Prostate gland (tissue), 2 donors: ENCODE results near the gene FAM120B.

Experiments used
- CTCF ChIP-seq, 4 experiments: fragments of 200-600 bp in 2 of 4; fragments of 450-650 bp in 2 of 4; sonication (generic) in 2 of 4; IDR thresholded peaks; 1 replicate in 3 of 4; 2 replicates in 1 of 4; pipeline ENCODE4 v1.5.1; 2016 to 2019; ENCODE audit warnings: antibody characterized with exemption in 4 of 4, mild to moderate bottlenecking in 2 of 4, moderate library complexity in 2 of 4
- POLR2A ChIP-seq: fragments of 450-650 bp; IDR thresholded peaks from one replicate; pipeline ENCODE4 v1.6.1; 2016; ENCODE audit warnings: antibody characterized with exemption, mild to moderate bottlenecking
- POLR2AphosphoS5 ChIP-seq: sonication (generic); formaldehyde crosslinking; IDR thresholded peaks from one replicate; pipeline ENCODE4 v1.6.1; 2017; ENCODE audit warnings: antibody characterized with exemption

GRCh38 chr6:170282512-170283158 is 23.9 kb upstream of the FAM120B start:
- TF ChIP-seq CTCF (IDR thresholded peaks at IDR 0.05) = no peak
- no peak for TF ChIP-seq POLR2AphosphoS5
- TF ChIP-seq POLR2A = no peak
